SK-N-MC (cell line): ENCODE data around the gene FYB2.

ENCODE experiments used
- EZH2 ChIP-seq: fragments of 200-600 bp; sonication (generic); IDR thresholded peaks from one replicate; pipeline ENCODE4 v1.6.1; 2017; ENCODE audit warnings: antibody characterized with exemption
- FOXP2 ChIP-seq: optimal IDR thresholded peaks from 2 replicates; pipeline ENCODE3; 2011; ENCODE audit warnings: mild to moderate bottlenecking, moderate library complexity; ENCODE audit not compliant: insufficient read depth; ENCODE audit errors: extremely low read length, control extremely low read depth
- POLR2AphosphoS5 ChIP-seq: IDR thresholded peaks from 2 replicates; pipeline ENCODE4 v1.6.1; 2012; ENCODE audit warnings: mild to moderate bottlenecking, low read depth, low read length, borderline replicate concordance

- no peak for TF ChIP-seq EZH2
- TF ChIP-seq POLR2AphosphoS5, result no peak
- TF ChIP-seq FOXP2, result no peak
Measured at GRCh38 chr1:56850922-56851321, 31.7 kb upstream of the FYB2 start.
